Measurements from ENCODE around the gene GHR. TPM values are rescaled to one million over a fixed set of nuclear protein-coding genes. Genes with fewer than 3 reads are reported as not detected.

The GHR gene
- total RNA-seq, 6 donors from 2014 or later: 3.0 to 7.4 (median 4.2) TPM

DNA sequence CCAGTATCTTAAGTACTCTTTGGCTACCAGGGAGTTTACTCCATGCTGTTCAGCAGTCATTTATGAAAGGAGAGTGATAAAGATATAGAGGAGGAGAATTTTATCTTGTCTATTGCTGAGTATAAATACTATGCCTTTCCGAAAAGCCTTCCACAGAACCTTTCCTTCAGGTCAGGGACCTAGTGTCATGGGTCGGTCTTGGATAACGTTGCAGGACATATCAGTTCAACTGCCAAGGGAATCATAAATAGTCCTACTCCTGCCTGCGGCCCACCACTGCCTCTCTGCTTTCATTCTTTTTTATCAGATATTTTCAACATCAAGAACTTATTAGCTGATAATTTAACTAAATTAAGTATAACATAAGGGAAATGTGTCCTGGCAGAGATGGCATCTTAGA is 211.3 kb downstream of the GHR start:
- H3K9me3 ChIP-seq: no peaks in the 10 kb centered on the region
- H3K27ac ChIP-seq: no peak overlapping the region
- H3K27me3 ChIP-seq: no peaks in the 10 kb centered on the region
- TF ChIP-seq, protein P1, sequence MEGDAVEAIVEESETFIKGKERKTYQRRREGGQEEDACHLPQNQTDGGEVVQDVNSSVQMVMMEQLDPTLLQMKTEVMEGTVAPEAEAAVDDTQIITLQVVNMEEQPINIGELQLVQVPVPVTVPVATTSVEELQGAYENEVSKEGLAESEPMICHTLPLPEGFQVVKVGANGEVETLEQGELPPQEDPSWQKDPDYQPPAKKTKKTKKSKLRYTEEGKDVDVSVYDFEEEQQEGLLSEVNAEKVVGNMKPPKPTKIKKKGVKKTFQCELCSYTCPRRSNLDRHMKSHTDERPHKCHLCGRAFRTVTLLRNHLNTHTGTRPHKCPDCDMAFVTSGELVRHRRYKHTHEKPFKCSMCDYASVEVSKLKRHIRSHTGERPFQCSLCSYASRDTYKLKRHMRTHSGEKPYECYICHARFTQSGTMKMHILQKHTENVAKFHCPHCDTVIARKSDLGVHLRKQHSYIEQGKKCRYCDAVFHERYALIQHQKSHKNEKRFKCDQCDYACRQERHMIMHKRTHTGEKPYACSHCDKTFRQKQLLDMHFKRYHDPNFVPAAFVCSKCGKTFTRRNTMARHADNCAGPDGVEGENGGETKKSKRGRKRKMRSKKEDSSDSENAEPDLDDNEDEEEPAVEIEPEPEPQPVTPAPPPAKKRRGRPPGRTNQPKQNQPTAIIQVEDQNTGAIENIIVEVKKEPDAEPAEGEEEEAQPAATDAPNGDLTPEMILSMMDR (IDR thresholded peaks at IDR 0.05): no peak
- TF ChIP-seq POLR2AphosphoS5 (IDR thresholded peaks at IDR 0.05) (no peak), POLR2A (IDR thresholded peaks at IDR 0.05) (no peak), EP300 (IDR thresholded peaks at IDR 0.05) (no peak)
- DNase-seq (no peak), ATAC-seq (ENCODE audit: low FRiP score in 2 of 2) (no peak)
- no peaks in the 10 kb centered on the region for H3K36me3 ChIP-seq
- WGBS, 2 donors: 81 to 87% methylated on average over 4 of the region's 4 CpGs
- H3K4me3 ChIP-seq: no peak overlapping the region
- peaks cover 0 to 3% (median 0%) of the 10 kb centered on the region in 4 donors for H3K4me1 ChIP-seq

DNA sequence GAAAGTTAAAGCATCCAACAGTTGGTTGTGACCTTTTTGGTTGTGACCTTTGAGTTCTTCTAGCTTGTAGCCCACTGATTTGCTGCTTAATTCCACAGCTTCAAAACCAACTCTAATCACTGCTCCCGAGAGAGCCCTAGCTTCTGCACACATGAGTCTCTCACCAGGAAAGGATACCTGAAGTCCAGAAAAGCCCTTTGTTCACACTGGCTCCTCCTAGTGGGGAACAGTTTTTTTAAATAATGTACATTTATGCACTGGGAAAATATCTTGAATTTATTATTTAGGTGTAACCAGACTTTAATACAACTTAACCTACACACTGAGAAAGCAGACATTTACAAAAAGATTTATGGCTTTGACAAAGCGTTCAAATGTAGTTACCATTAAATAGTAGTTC is 213.2 kb downstream of the GHR start:
- WGBS, 2 donors: 82% methylated on average over 2 of the region's 2 CpGs
- no peak for ATAC-seq (ENCODE audit: low FRiP score in 2 of 2)
- TF ChIP-seq POLR2AphosphoS5 (IDR thresholded peaks at IDR 0.05) (no peak), EP300 (IDR thresholded peaks at IDR 0.05) (no peak), POLR2A (IDR thresholded peaks at IDR 0.05) (no peak)
- TF ChIP-seq, protein P1 (IDR thresholded peaks at IDR 0.05): no peak

GRCh38 chr5:42636946-42637345 is 213.7 kb downstream of the GHR start:
- Histone ChIP-seq H3K27me3 (no peaks in the 10 kb centered on the region), H3K4me3 (no peak overlapping the region), H3K9me3 (no peaks in the 10 kb centered on the region), H3K36me3 (no peaks in the 10 kb centered on the region), H3K27ac (no peak overlapping the region), H3K4me1 (peaks cover 0 to 3% (median 0%) of the 10 kb centered on the region in 4 donors)
- TF ChIP-seq, protein P1 (IDR thresholded peaks at IDR 0.05): no peak
- no peak for TF ChIP-seq POLR2A (IDR thresholded peaks at IDR 0.05)
- no peak for TF ChIP-seq EP300 (IDR thresholded peaks at IDR 0.05)
- TF ChIP-seq POLR2AphosphoS5 (IDR thresholded peaks at IDR 0.05): no peak
- ATAC-seq (ENCODE audit: low FRiP score in 2 of 2) (no peak), DNase-seq (no peak)
- WGBS, 2 donors: 88 to 91% methylated on average over 1 of the region's 1 CpG

More for the DNA sequence above, 213.2 kb downstream of the GHR start:
- H3K36me3 ChIP-seq: no peaks in the 10 kb centered on the region
- no peak for DNase-seq
- H3K27ac ChIP-seq: no peak overlapping the region
- no peak overlapping the region for H3K4me3 ChIP-seq
- no peaks in the 10 kb centered on the region for H3K9me3 ChIP-seq
- peaks cover 0 to 3% (median 0%) of the 10 kb centered on the region in 4 donors for H3K4me1 ChIP-seq
- no peaks in the 10 kb centered on the region for H3K27me3 ChIP-seq

DNA sequence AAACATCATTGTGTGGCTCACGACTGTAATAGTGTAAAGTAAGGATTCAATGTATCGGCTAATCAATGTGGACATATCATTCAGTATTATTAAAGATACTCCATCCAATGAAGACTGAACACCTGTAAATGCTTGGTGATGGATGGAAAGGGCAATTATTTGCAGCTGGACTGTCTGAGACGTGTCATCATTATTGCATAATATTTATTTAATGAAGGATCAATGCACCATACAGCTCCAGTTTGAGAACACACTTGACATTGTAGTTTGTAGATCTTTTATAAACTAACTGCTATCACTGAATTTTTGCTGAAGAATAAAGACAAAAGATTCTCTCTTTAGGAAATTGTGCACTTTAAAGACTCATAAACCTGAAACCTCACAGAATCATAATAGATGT is 215.7 kb downstream of the GHR start:
- H3K4me1 ChIP-seq: peaks cover 0 to 3% (median 0%) of the 10 kb centered on the region in 4 donors
- H3K9me3 ChIP-seq: no peaks in the 10 kb centered on the region
- 85 to 87% methylated on average over 3 of the region's 3 CpGs for WGBS, 2 donors
- no peak overlapping the region for H3K27ac ChIP-seq
- H3K4me3 ChIP-seq: no peak overlapping the region
- no peaks in the 10 kb centered on the region for H3K27me3 ChIP-seq
- ATAC-seq (ENCODE audit: low FRiP score in 2 of 2) (no peak), DNase-seq (no peak)
- TF ChIP-seq EP300 (IDR thresholded peaks at IDR 0.05) (no peak), POLR2A (IDR thresholded peaks at IDR 0.05) (no peak), POLR2AphosphoS5 (IDR thresholded peaks at IDR 0.05) (no peak)
- TF ChIP-seq, protein P1 (IDR thresholded peaks at IDR 0.05): no peak
- no peaks in the 10 kb centered on the region for H3K36me3 ChIP-seq

DNA sequence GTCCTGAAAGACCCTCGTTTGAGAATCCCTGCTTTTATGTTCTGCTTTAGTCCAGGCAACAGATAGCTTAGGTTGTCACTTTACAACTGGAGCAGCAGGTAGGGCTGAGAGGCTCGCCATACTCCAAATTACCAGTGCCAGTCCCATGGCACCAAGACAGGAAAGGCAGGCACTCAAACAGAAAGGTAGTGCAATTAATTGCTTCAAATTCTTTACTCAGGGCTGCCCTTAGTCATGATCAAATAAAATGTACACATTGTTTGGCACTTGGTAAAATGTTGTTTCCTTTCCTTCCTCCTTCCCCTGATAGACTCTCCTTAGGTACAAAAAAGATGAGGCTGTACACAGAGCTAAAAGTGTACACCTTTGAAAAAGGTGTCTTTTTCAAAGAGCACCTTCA is 217.6 kb downstream of the GHR start:
- Histone ChIP-seq H3K27me3 (no peaks in the 10 kb centered on the region), H3K36me3 (no peaks in the 10 kb centered on the region), H3K4me1 (no peaks in the 10 kb centered on the region), H3K27ac (no peak overlapping the region), H3K4me3 (no peak overlapping the region), H3K9me3 (no peaks in the 10 kb centered on the region)
- WGBS, 2 donors: 97% methylated on average over 2 of the region's 2 CpGs
- ATAC-seq (ENCODE audit: low FRiP score in 2 of 2) (no peak), DNase-seq (no peak)
- TF ChIP-seq, protein P1 (IDR thresholded peaks at IDR 0.05): no peak
- no peak for TF ChIP-seq POLR2AphosphoS5 (IDR thresholded peaks at IDR 0.05)
- TF ChIP-seq POLR2A (IDR thresholded peaks at IDR 0.05): no peak
- TF ChIP-seq EP300 (IDR thresholded peaks at IDR 0.05): no peak
